GM18861 (cell line): ENCODE measurements around the gene BPIFB2.

ENCODE experiments used
- ATAC-seq: cut with Tn5 transposase; IDR thresholded peaks from one replicate; pipeline ENCODE4 v1.9.1; 2021; ENCODE audit not compliant: unreplicated experiment

Gene BPIFB2

DNA sequence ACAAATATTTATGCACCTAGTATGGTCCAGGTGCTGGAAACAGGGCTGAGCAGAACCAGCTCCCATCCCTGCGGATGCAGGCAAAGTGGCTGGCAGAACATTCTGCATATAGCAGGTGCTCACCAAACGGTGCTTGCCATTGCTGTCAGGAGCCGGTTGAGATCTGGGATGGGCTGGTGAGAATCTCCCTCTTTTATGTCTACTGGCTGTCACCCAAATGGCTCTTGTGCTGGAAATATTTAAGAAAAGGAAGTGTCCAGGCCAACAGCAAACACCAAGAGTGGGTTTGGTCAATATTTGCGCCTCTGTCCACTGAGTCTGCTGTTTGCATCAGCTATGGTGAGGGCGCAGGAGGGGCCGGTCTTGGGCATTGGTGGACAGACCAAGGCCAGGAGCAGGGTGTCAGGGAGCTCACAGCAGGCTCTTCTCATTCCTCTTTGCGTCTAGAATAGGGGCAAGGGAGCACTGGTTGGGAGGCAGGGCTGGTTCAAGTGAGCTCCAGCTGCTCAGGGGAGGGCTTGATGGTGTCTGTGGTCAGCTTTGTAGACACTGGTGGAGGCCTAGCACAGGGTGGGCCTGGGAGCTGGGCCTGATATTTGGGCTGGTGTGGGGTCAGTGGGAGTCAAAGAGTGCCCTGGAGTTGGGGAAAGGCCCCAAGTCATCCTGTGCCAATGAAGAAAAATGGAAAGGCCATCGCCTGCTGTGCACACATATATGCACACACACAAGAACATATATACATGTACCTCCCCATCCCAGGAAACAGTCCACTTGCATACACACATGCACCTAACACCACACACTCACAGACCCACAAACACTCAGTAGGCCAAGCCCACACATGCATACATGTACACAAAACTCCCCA lies 1.4 kb upstream of the BPIFB2 start:
- ATAC-seq = no peak

DNA sequence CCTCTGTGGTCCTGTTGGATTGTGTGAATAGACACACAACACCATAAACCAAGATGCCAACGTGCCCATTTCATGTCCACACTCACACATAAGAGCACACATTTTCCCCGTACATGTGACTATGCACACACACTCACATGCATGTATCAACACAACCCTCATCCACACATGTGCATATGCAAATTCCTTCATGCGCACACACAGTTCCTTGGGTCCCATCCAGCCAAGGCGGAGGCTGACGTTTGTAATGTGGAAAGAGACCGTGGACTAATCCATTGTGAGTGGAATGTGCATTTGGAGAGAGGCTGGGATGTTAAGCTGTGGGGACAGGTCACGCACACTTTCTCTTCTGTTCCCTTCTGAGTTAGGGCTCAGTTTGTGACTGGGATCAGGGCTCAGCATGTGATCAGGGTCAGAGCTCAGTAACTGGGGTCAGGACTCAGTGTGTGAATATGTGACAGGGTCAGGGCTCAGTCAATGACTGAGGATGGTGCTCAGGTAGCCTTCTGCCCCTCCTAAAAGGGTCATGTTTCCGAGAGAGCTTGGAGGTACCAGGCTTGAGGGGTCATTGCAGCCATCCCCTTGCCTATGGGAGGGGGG lies 628 bp upstream of the BPIFB2 start:
- no peak for ATAC-seq

DNA sequence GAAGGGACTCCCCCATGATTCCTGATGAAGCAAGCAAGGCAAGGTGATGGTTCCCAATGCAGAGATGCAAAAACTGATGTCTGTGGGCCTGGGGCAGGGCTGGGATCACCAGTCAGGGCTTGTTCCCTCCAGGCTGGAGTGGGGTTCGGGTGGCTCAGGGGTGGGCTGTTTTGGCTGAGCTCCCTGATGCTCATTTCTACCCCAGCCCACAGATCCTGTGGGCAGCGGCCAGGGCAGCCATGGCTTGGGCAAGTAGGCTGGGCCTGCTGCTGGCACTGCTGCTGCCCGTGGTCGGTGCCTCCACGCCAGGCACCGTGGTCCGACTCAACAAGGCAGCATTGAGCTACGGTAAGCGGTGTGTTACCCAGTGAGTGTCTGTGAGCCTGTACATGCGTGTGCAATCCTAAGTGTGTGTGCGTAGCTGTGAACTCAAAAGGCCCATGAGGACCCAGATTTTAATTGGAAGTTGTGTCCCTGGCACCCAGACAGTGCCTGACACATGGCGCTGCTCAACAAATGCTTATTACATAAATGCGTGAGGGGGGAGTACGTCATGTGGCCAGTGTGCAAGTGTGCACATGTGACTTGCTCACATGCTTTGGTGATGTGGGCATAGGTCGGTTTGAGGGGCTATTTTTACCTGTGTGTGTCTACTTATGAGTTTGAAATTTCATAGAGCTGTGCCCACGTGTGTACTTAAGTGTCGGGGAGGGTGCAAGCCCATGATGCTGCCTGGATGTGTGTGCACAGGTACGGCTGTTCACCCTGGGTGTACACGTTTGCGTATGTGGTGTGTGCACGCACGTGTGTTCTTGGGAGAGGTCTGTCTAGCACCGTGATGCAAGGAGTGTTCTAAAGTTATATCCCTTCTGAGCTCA lies 1.1 kb downstream of the BPIFB2 start:
- no peak for ATAC-seq

DNA sequence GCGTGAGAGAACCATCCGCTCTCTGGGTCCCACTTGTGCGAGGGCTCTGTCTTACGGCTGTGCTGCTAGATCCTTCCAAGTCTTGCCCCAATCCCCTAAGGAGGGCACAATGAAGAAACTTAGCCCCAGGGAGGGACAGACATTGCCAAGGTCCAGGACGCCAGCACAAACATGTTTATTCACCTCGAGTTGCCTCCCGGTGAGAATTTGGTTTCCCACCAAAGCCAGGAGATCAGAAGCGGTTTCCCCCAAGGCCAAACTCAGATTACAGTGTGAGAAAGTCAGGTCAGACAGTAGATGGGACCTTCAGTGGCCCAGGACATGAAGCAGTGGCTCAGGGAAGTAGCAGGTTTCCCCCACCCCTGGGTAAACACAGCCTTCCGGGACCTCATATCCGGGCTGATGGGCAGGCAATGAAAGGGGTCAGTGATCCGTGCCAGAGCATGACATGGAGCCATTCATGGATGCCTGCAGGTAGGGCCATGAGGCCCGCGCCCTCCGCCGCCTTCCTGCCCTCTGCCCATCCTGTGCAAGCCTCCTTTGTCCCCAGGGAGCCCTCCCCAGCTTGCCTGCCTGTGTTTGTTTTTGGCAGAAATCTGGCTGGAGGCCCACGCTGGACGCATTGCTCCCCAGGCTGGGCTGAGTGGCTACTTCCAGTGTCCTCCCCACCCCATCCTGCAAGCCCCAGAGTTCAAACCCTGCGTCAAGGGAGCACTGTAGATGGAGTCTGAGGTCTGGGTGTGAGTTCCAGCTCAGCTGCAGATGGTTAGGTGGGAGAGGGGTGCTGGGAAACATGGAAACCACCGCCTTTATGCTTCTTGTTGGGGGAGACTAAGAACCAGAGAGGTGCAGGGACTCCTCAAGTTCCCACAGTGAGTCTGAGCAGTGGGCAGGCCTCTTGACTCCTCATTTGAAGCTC lies 2.0 kb downstream of the BPIFB2 start:
- ATAC-seq = no peak

DNA sequence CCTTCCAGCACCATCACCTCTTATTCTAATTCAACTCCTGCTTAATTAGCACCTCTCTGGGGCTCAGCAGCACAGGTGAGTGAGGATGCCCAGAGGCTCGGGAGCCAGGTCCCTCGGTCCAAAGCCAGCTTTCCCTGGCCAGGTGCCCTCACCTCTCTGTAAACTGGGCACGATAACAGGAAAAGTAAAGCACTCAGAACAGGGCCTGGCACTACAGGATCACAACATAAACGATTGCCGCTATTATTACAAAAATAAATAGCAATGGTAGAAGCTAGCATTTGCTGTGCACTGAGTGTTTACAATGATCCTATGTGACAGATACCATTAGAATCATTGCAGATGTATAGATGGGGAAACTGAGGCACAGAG lies 2.6 kb downstream of the BPIFB2 start:
- no peak for ATAC-seq

DNA sequence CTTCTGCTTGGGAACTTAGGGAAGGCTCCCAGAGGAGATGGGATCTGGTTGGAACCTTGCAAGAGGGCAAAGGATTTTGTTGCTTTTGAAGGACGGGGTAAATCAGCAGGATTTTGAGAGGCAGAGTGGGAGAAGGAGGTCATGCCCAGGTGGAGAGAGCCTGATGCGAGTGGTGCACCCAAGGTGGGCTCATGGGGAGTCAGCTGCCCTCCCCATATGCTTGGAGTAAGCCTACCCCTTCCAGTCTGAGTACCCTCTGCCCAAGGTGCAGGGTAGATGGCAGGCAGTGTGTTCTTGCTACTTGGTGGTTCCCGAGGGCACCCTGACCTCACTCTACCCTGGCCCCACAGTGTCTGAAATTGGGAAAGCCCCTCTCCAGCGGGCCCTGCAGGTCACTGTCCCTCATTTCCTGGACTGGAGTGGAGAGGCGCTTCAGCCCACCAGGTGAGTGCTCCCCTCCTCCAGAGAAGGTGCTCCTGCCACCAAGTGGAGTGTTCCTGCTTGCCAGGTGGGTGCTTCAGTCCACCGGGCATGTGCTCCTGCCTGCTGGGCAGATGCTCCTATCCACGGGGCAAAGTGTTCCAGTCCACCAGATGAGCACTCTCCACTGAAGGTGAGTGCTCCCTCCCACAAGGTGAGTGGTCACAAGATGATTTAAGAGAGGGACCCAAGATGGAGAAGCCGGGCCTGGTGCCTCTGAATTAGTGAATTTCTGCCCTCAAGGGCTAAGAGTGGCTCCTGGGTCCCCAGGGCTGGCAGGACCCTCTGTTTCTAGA lies 3.4 kb downstream of the BPIFB2 start:
- ATAC-seq = no peak

DNA sequence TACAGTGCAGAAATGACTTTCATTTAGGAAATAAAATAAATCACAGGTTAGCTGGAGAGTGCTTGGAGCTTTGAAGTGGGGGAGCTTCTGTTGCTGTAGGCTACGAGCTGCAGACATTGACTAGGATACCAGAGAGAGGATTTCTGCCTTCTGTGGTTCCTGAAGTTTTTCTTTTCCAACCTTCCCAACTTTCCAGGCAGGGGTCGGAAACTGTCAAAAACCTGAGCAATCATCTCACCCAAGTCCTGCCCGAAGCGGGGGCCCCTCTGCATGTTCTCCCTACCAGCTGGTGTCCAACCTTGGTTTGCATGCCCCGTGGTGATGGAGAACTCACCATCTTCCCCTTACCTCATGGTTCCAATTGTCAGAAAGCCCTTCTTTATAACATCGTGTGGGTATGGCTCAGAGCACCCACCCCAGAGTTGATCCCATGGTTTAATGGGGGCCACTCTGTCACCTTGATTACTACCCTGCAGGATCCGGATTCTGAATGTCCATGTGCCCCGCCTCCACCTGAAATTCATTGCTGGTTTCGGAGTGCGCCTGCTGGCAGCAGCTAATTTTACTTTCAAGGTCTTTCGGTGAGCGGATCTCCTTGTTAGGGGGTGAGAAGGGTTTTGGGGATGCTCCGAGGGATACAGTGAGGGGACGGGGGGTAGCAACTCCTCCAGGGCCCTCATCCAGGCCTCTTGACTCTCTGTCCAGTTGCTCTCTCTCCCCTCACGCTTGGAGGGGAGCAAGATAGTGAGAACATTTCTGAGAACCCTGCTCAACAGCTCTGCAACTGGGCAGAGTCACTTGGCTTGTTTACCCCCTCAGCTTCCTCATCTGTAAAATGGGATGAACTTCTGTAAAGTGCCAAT lies 5.1 kb downstream of the BPIFB2 start:
- no peak for ATAC-seq

DNA sequence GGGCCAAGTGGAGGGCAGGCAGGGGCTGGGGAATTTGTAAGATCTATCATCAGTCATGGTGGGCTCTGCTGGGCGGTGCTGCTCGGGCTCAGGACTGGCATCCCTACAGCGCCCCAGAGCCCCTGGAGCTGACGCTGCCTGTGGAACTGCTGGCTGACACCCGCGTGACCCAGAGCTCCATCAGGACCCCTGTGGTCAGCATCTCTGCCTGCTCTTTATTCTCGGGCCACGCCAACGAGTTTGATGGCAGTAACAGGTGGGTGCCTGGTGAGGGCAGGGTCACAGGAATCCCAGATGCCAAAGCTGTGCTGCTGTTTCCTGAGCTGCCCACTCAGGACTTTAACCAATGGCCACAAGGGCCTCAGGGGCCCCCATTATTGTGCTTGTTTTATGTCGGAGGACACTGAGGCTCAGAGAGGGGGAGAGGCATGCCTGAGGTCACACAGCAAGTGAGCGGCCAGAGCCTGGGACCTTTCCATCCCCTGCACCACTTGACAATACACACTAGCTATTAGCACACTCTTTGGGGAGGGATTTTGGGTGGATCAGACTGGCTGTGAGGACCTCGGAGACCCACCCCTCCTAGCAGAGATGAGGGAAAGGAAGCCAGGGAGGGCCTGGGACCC lies 6.3 kb downstream of the BPIFB2 start:
- ATAC-seq = no peak

DNA sequence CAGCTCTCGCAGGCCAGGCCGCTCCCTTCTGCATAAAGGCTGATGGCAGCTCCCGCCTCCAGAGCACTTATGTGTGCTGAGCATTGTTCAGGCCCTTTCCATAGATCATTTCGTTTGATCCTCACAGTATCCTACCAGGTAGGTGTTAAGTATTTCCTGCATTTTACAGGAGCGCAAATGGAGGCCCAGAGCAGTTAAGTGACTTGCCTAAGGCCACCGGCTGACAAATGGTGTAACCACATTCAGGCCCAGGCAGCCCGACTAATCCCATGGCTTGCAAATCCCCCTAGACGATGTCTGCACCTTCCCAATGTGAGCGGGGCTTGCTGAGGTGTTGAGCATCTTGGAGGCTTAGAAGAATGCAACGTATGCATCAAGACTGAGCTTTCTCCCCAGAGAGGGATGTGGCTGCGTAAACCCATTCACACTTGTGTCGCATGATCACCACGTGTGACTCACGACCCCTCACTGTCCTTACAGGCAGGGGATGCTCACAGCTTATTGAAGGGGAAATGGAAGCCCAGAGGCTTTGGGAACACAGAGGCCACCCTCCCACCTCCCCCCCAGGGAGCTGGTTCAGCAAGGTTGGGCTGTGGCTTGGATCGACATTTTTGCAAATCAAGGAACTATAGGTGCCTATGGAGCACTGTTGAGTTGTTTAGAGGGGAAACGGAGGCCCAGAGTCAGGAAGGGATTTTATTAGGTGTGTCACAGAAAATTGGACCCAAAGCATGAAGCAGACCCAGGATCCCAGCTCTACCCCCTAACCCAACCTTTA lies 7.0 kb downstream of the BPIFB2 start:
- no peak for ATAC-seq

DNA sequence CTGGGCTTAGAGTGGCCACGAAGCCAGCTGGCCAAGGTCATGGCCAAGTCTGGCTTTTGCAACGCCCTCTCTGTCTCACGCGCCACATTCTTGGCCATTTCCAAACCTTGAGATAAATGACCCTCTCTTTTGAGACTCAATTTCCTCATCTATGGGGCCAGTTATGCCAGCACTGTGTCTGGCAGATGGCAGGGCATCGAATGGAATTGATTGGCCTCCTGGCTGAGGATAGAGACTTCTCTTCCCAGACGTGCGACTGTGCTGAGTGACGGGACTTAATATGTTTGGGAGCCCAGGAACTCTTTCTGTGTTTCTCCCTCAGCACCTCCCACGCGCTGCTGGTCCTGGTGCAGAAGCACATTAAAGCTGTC lies 7.6 kb downstream of the BPIFB2 start:
- no peak for ATAC-seq

DNA sequence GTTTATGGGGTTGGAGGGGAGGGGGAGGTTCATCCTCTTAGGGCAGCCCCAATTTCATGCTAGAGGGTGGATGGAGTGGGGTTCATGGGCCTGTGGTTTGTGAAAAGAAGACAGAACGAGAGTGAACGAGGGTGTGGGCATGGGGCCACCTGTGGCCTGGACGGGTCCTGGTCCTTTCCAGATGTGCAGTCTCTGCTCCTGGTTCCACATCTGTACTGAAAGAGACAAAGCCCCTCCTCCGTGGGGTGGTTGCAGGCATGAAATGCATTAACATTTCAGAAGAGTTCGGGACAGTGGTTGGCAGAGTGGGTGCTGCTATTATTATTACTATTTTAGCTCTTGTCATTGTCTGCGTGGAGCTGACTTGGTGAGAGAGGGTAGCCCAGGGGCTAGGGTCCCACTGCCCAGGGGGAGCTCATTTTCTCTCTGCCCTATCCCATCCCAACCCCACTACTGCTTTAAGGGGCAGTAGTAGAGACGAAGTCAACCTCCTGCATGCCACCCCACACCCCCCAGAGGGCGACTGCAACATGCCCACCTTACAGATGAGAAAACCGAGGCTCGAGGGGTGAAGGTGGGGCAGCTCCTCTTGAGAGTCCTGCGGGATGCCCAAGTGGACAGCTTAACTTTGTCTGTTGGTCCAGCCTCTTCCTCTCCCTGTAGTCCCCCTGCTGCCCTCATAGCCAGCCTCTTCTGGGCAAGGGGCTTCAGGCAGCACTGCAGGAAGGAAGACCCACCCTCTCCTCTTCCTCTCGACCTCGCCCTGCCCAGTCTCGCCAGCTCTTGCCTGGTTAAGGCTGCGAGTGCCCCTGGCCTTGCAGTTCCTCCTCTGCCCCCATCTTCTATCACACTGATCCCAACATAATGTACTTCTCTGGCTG lies 8.4 kb downstream of the BPIFB2 start:
- ATAC-seq = no peak

DNA sequence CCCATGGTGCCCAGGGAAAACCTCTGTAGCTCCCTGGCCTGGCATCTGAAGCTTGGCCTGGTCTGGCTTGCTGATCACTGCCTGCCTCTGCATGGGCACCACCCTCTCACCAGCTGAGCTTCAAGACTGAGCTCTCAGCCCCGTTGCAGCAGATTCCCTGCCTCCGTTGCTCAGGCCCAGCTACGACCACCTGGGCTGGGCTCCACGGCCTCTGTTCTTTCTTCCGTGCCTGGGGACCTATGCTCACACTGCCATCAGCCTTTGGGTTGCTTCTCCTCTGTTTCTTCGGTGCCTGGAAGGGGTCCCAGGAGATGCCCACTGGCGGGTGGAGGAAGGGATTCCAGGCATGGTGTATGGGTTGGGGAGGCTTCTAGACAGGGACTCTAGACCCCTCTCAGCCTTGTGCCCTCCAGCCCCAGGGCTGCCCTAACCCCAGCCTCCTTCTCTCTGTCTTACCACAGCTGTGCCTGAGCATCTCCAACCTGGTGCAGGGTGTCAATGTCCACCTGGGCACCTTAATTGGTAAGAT lies 9.1 kb downstream of the BPIFB2 start:
- ATAC-seq = no peak

DNA sequence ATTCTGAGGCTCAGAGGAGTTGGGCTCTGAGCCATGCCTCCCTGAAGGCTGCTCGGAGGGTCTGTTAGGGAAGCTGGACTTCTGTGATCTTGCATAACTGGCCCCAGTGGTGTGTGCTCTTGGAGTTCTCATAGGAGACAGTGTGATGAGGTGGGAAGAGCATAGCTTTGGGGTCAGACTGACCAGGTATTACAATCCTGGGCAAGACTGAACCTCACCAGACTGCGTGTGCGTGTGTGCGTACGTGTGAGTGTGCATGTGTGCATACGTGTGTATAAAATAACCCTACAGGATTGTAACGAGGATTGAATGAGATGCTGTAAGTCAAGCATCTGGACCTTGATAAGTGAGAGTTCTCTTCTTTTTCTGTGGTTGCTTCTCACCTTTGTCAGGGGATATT lies 10.0 kb downstream of the BPIFB2 start:
- ATAC-seq = no peak

DNA sequence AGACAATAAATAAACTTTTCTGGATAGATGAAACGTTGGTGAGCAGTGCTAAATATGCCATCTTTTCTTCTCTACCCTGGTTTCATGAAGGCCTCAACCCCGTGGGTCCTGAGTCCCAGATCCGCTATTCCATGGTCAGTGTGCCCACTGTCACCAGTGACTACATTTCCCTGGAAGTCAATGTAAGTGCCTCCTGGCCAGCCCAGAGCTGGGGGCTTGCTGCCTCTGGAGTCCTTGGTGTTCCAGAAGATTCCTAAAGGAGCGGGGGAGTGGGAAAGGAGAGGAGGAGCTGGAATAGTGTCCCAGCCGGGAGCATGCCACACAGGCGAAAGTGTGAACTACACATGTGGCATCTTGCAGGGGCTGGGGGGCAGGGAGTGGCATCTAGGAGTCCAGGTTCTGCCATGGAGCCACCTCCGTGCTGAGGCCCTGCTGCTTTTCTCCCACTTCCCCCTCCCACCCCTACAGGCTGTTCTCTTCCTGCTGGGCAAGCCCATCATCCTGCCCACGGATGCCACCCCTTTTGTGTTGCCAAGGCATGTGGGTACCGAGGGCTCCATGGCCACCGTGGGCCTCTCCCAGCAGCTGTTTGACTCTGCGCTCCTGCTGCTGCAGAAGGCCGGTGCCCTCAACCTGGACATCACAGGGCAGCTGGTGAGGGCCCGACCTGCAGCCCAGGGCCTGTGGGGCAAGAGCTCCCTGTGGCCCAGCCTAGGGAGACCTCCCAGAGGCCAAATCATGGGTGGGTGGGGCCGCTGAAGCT lies 10.8 kb downstream of the BPIFB2 start:
- ATAC-seq = no peak

DNA sequence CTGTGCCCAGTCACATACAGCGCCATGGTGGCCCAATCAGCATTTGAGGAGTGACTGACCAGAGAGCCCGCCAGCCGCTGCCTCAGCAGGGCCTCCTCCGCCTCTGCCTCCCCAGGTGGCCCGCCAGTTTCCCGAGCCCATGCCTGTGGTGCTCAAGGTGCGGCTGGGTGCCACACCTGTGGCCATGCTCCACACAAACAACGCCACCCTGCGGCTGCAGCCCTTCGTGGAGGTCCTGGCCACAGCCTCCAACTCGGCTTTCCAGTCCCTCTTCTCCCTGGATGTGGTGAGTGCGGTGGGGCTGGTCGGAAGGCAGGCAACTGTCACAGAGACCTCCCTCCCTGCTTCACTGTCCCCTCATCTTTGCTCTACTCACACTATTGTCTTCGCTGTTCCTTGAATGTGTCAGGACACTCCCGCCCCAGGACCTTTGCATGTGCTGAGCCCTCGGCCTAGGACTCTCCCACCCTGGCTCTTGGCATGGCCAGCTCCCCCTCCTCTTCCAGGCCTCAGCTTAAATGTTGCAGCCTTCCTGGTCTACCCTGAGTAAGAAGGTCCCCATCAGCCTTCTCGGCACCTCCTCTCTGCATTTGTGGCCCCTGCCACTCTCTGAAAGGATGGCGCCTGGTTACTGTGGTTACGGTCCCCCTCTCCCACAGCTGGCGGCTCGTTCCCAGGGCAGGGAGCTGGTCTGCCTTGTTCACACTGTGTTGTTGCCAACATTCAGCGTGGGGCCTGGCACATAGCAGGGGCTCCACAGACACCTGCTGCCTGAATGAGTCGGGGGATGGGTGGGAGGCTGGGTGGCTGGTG lies 12.2 kb downstream of the BPIFB2 start:
- no peak for ATAC-seq
